Chondrocyte (in vitro differentiated cells): Measurements from ENCODE around the gene EME2. TPM values are rescaled to one million over a fixed set of nuclear protein-coding genes. Genes with fewer than 3 reads are reported as not detected.
A peak's percentile ranks its signal among the peaks of the same experiment; 100 is the strongest.

Experiments used
- DNase-seq: peaks from one replicate; pipeline ENCODE4 v3.0.0; 2021; ENCODE audit warnings: mixed read lengths, low spot score
- H3K27ac Mint-ChIP-seq: one replicate; pipeline ENCODE4 v1.8.0; 2021; ENCODE audit warnings: mild to moderate bottlenecking, moderate library complexity, mixed read lengths; ENCODE audit not compliant: unreplicated experiment
- H3K27me3 Mint-ChIP-seq: 2 replicates; pipeline ENCODE4 v1.8.0; 2021; ENCODE audit warnings: low read depth, mixed read lengths
- H3K36me3 Mint-ChIP-seq: 2 replicates; pipeline ENCODE4 v1.8.0; 2021; ENCODE audit warnings: low read depth, mixed read lengths
- H3K4me1 Mint-ChIP-seq: 2 replicates; pipeline ENCODE4 v1.8.0; 2021; ENCODE audit warnings: low read depth, mild to moderate bottlenecking, mixed read lengths
- H3K4me3 Mint-ChIP-seq: one replicate; pipeline ENCODE4 v1.8.0; 2021; ENCODE audit warnings: mild to moderate bottlenecking, moderate library complexity, mixed read lengths; ENCODE audit not compliant: unreplicated experiment
- H3K9me3 Mint-ChIP-seq: 2 replicates; pipeline ENCODE4 v1.8.0; 2021; ENCODE audit warnings: low read depth, mixed read lengths
- total RNA-seq: library from RNA; stranded (reverse); gene quantifications from 3 replicates; pipeline ENCODE4 v1.2.1, GENCODE V29; 2021
- TF ChIP-seq, protein P1 (sequence below): fragments of 200-600 bp; sonication (generic); IDR thresholded peaks from 2 replicates; pipeline ENCODE4 v1.5.0; 2021; ENCODE audit warnings: antibody characterized with exemption, mild to moderate bottlenecking, moderate library complexity

The EME2 gene
- total RNA-seq, 1 donor from 2014 or later, result 16.9 TPM

DNA sequence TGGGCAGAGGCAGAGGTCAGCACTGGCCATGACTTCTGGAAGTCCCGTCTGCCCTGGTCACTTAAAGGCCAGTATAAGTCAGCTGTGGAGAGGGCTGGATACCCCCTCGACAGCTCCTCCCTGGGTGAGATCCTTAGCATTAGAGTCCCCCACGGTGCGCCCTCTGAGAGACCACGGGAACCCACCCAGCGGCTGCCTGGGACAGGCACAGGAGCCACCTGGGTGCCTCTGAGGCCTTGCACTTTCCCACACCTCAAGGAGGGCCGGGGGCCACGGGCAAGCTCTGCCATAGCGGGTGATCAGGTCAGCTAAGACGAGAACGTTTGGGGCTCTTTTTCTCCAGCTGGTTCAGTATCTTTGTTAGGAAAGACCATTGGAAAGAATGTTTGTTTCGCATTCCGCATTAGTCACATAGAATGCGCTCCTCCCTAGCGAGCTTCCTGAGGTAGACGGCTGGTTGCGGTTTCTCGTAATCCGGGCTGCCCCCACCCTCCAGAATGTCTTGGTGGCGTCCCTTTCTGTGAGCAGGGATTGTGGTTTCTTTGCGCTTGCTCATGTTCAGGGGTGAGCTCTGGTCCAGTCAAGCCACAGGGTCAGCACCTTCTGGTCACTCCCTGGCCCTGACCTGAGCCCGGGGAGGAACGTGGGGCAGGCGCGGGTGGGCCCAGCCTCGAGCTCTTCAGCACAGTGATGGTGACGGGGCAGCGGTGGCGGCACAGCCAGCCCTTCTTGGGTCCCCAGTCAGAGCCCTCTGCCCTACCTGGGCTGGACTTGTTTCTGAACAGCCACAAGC, 26.5 kb upstream of the EME2 start:
- peaks cover 29% of the 10 kb centered on the region for H3K4me1 Mint-ChIP-seq
- H3K36me3 Mint-ChIP-seq, result peaks cover 12% of the 10 kb centered on the region
- no peak for DNase-seq
- no peaks in the 10 kb centered on the region for H3K9me3 Mint-ChIP-seq
- TF ChIP-seq, protein P1, sequence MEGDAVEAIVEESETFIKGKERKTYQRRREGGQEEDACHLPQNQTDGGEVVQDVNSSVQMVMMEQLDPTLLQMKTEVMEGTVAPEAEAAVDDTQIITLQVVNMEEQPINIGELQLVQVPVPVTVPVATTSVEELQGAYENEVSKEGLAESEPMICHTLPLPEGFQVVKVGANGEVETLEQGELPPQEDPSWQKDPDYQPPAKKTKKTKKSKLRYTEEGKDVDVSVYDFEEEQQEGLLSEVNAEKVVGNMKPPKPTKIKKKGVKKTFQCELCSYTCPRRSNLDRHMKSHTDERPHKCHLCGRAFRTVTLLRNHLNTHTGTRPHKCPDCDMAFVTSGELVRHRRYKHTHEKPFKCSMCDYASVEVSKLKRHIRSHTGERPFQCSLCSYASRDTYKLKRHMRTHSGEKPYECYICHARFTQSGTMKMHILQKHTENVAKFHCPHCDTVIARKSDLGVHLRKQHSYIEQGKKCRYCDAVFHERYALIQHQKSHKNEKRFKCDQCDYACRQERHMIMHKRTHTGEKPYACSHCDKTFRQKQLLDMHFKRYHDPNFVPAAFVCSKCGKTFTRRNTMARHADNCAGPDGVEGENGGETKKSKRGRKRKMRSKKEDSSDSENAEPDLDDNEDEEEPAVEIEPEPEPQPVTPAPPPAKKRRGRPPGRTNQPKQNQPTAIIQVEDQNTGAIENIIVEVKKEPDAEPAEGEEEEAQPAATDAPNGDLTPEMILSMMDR, result no peak
- H3K4me3 Mint-ChIP-seq, result peak overlapping the region; percentile 49
- no peaks in the 10 kb centered on the region for H3K27me3 Mint-ChIP-seq
- peak overlapping the region; percentile 94 for H3K27ac Mint-ChIP-seq

DNA sequence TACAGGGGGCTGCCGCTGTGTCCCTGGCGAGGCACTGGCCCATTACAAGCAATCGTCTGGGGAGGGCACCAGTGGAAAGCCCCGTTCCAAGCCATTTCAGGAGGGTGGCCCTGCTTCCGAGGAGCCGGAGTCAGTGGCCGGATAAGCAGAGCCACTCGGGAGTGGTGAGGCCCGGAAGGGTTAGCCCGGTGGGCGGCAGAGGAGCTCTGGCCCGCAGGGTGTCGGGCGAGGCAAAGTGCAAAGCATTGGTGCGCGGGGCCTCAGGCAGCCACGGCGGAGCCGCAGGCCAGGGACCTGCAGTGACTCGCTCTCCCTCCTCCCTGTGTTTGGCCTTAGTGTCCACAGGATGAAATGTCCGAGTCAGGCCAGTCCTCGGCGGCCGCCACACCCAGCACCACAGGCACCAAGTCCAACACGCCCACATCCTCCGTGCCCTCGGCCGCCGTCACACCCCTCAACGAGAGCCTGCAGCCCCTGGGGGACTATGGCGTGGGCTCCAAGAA, 25.9 kb upstream of the EME2 start:
- Mint-ChIP-seq H3K4me1 (peaks cover 29% of the 10 kb centered on the region), H3K9me3 (no peaks in the 10 kb centered on the region), H3K36me3 (peaks cover 12% of the 10 kb centered on the region), H3K27me3 (no peaks in the 10 kb centered on the region), H3K4me3 (no peak overlapping the region), H3K27ac (peak overlapping the region; percentile 94)
- DNase-seq, result peak; percentile 88
- TF ChIP-seq, protein P1, result no peak

GRCh38 chr16:1747934-1748333, 24.7 kb upstream of the EME2 start:
- Mint-ChIP-seq H3K27me3 (no peaks in the 10 kb centered on the region), H3K27ac (no peak overlapping the region), H3K4me3 (no peak overlapping the region), H3K9me3 (no peaks in the 10 kb centered on the region), H3K36me3 (peaks cover 19% of the 10 kb centered on the region), H3K4me1 (peaks cover 29% of the 10 kb centered on the region)
- TF ChIP-seq, protein P1, result no peak
- no peak for DNase-seq

GRCh38 chr16:1749152-1750117, 23.2 kb upstream of the EME2 start:
- H3K27me3 Mint-ChIP-seq, result no peaks in the 10 kb centered on the region
- H3K9me3 Mint-ChIP-seq, result no peaks in the 10 kb centered on the region
- peaks cover 26% of the 10 kb centered on the region for H3K4me1 Mint-ChIP-seq
- H3K36me3 Mint-ChIP-seq, result peaks cover 19% of the 10 kb centered on the region
- no peak overlapping the region for H3K4me3 Mint-ChIP-seq
- TF ChIP-seq, protein P1, result no peak
- DNase-seq, result no peak
- no peak overlapping the region for H3K27ac Mint-ChIP-seq

DNA sequence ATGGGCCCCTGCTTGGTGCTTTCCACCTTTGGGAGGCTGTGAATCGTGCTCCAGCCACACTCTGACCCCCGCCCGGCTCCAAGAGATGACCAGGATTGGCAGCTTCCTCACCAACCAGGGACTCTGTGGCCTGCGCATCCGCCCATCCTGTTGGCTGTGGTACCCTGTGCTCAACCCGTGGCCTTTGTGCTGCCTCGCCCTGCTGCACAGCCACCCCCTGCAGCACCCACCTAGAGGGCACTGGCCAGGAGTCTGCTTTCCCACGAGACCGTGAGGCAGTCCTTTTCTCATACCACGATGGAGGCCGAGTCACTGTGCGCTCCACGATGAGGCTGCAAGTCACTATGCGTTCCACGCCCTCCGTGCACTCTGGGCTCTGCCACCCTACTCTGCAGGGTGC, 20.7 kb upstream of the EME2 start:
- no peak for DNase-seq
- Mint-ChIP-seq H3K27ac (no peak overlapping the region), H3K4me3 (no peak overlapping the region), H3K4me1 (peaks cover under 1% of the 10 kb centered on the region), H3K9me3 (no peaks in the 10 kb centered on the region), H3K27me3 (no peaks in the 10 kb centered on the region), H3K36me3 (peaks cover 22% of the 10 kb centered on the region)
- TF ChIP-seq, protein P1, result no peak
